HEK293 (cell line): ENCODE measurements around the gene BTBD2.

Experiments used
- ZNF561 ChIP-seq: fragments of 450-650 bp; IDR thresholded peaks from 2 replicates; pipeline ENCODE4 v1.5.1; 2018; ENCODE audit warnings: missing biosample characterization, missing genetic modification characterization, borderline replicate concordance
- ZNF792 ChIP-seq: fragments of 450-650 bp; formaldehyde crosslinking; IDR thresholded peaks from 2 replicates; pipeline ENCODE4 v1.5.1; 2016; ENCODE audit warnings: missing biosample characterization, missing genetic modification characterization
- TF ChIP-seq, protein P1 (sequence below): fragments of 450-650 bp; formaldehyde crosslinking; IDR thresholded peaks from 2 replicates; pipeline ENCODE4 v1.5.1; 2016; ENCODE audit warnings: missing biosample characterization, missing genetic modification characterization
- TF ChIP-seq, protein P2 (sequence below): fragments of 450-650 bp; formaldehyde crosslinking; IDR thresholded peaks from 2 replicates; pipeline ENCODE4 v1.5.1; 2016; ENCODE audit warnings: missing biosample characterization, missing genetic modification characterization, low read depth

DNA sequence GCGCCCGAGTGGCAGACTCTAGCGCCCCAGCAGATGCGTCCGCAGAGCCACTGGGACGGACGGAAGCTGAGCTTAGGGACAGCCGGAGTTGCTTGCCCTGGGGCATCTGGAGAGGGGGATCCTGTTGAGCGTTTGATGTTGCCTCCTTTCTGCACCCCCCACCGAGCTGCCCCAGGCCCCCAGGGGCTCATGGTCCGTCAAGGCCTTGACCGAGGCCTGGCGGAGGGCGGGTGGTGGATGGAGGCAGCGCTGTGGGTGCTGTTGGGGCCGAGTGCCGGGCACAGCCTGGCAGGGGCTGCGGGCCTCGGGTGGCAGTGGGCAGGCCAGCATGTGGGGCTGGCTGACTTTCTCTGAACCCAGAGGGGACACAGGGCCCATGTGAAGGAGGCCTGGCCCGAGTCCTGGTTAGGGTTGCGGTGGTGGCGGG lies 71.8 kb downstream of the BTBD2 start:
- TF ChIP-seq ZNF792 (tag by site-specific recombination) (no peak), ZNF561 (tag by site-specific recombination) (no peak)
- TF ChIP-seq, protein P1, sequence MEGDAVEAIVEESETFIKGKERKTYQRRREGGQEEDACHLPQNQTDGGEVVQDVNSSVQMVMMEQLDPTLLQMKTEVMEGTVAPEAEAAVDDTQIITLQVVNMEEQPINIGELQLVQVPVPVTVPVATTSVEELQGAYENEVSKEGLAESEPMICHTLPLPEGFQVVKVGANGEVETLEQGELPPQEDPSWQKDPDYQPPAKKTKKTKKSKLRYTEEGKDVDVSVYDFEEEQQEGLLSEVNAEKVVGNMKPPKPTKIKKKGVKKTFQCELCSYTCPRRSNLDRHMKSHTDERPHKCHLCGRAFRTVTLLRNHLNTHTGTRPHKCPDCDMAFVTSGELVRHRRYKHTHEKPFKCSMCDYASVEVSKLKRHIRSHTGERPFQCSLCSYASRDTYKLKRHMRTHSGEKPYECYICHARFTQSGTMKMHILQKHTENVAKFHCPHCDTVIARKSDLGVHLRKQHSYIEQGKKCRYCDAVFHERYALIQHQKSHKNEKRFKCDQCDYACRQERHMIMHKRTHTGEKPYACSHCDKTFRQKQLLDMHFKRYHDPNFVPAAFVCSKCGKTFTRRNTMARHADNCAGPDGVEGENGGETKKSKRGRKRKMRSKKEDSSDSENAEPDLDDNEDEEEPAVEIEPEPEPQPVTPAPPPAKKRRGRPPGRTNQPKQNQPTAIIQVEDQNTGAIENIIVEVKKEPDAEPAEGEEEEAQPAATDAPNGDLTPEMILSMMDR = no peak
- TF ChIP-seq, protein P2, sequence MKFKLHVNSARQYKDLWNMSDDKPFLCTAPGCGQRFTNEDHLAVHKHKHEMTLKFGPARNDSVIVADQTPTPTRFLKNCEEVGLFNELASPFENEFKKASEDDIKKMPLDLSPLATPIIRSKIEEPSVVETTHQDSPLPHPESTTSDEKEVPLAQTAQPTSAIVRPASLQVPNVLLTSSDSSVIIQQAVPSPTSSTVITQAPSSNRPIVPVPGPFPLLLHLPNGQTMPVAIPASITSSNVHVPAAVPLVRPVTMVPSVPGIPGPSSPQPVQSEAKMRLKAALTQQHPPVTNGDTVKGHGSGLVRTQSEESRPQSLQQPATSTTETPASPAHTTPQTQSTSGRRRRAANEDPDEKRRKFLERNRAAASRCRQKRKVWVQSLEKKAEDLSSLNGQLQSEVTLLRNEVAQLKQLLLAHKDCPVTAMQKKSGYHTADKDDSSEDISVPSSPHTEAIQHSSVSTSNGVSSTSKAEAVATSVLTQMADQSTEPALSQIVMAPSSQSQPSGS (tag by site-specific recombination) = no peak
